Measurements from ENCODE around the gene LHX3. TPM values are rescaled to one million over a fixed set of nuclear protein-coding genes. Genes with fewer than 3 reads are reported as not detected.

LHX3 gene
- polyA plus RNA-seq (2013) = 0.01 TPM in 2 replicates

DNA sequence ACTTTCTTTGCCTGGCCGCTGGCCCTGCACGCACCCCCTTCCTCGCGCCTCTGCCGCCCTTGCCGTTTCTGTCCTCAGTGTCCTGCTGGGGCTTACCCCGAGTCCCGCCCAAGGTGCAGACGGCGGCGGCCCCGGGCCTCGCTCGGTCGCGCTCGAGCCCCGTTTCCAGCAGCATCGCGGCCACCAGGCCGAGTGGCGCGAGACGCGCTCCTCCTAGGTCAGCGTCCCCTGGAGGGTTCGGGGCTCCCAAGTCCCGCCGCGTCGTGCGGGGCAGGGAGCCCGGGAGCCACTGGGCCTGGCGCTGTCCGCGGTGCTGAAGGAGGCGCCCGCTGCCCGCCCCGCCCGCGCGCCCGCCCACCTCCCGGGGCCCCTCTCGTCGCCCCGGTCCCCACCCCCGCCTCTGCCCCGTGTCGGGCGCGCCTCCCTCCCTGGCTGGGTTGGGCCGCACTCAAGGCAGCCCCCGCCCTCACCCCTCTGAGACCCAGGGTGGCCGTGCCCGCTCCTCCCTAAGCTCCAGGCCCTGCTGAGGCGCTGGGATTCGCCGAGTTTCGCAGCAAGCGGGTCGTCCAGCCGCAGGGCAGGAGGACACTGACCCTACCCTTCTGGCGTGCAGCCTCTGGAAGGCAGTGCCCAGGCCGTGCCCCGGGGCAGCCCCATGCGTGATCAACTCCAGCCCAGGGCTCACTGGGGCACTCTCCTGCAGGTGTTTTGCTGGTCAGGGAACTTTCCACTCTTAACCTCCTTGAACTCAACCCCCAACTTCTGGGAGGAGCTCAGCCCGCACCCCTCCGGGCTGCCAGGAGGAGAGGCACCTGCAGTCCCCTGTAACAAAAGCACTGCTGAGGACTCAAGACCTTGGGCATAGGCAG lies at the start of gene LHX3:
Gene LHX3, minus strand, starts transcription at position 291 of the 869 bp plus-strand sequence. Its CDS starts 116 bp downstream, at position 175.
- no peak within 1 kb of the TSS for H4K91ac ChIP-seq (ENCODE audit: low read depth, low read length)
- H3K14ac ChIP-seq (ENCODE audit: low read length) = no peak within 1 kb of the TSS
- no peak within 1 kb of the TSS for H2BK12ac ChIP-seq (ENCODE audit: low read length)
- no peak within 1 kb of the TSS for H4K12ac ChIP-seq (ENCODE audit: low read depth, low read length)
- peaks cover 0 to 3% of the 10 kb centered on the region in 2 experiments for H3K4me1 ChIP-seq (ENCODE audit: control insufficient read depth in 1 of 2, insufficient read depth in 2 of 2, low read length in 2 of 2)
- no peak within 1 kb of the TSS for H3K23ac ChIP-seq (ENCODE audit: low read length)
- no peak within 1 kb of the TSS for H4K8ac ChIP-seq (ENCODE audit: low read depth, low read length)
- H3K27ac ChIP-seq (ENCODE audit: low read depth, low read length) = no peak within 1 kb of the TSS
- no peak within 1 kb of the TSS for H2BK5ac ChIP-seq (ENCODE audit: low read depth, low read length, poor library complexity)
- H3K36me3 ChIP-seq (ENCODE audit: control insufficient read depth in 1 of 2, insufficient read depth in 2 of 2, low read length in 2 of 2) = peaks cover 0 to 5% of the 10 kb centered on the region in 2 experiments
- peaks cover 15% of the 10 kb centered on the region for H3K9me3 ChIP-seq (ENCODE audit: insufficient read depth, low read depth, low read length)
- H3K4ac ChIP-seq (ENCODE audit: low read depth, low read length) = no peak within 1 kb of the TSS
- DNase-seq = peak; percentile 5 to 43
- H3K79me1 ChIP-seq (ENCODE audit: low read length) = no peaks in the 10 kb centered on the region
- no CpG with 5 or more reads among the region's 70 CpGs for WGBS (ENCODE audit: extremely low coverage, insufficient coverage, insufficient read length)
- no peak within 1 kb of the TSS for H3K4me3 ChIP-seq (ENCODE audit: low read depth, low read length)
- H2BK120ac ChIP-seq (ENCODE audit: insufficient read depth, low read length, poor library complexity) = no peak within 1 kb of the TSS
- no peak within 1 kb of the TSS for H3K9ac ChIP-seq (ENCODE audit: low read length)
- H3K4me2 ChIP-seq (ENCODE audit: low read length) = no peak within 1 kb of the TSS
- H3K79me2 ChIP-seq (ENCODE audit: control insufficient read depth, insufficient read depth, low read length, poor library complexity) = no peaks in the 10 kb centered on the region
- no peak within 1 kb of the TSS for H2AFZ ChIP-seq (ENCODE audit: insufficient read depth, low read length, poor library complexity)
- H3K18ac ChIP-seq (ENCODE audit: low read length) = no peak within 1 kb of the TSS
- H2AK5ac ChIP-seq (ENCODE audit: low read length) = no peak within 1 kb of the TSS
- H3K27me3 ChIP-seq (ENCODE audit: insufficient read depth, low read length) = peaks cover 50% of the 10 kb centered on the region

DNA sequence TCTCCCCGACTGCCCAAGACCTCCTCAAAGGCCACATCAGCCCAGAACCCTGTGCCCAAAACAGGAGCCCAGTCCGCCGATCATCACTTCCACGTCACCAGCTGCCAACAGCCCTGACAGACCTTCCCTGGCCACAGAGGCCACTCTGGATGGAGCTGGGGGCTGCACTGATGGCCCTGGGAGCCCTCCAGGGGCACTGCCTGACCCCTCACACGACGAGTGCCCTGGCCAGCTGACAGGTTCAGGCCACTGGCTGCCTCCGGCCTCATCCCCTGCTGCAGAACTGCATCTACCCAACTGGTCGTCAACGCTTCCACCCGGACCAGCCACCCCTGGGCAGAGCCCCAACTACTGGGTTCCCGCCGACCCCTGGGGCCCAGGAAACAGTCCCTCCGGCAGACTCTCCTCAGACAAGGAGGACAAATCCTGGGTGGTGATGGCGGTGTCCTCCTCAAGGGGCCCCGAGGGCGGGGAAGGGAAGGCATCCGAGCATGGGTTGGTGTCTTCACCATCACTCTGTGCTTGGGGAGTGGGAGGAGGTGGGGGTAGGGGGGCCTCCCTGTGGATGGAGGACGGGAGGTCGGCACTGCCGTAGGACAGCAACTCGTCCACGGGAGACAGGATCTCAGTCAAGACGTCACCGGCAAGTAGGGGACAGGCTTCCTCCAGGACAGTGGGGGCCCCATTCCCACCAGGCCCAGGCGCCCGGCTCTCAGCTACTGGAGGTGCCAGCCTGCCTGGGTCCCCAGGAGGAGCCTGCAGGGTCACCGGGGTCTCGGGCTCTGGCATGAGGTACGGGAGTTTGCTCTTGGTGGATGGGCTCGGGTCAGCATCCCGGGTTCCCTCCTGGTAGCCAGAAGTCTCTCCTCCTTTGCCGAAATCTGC lies 48.6 kb upstream of the LHX3 start:
- H3K79me1 ChIP-seq (ENCODE audit: low read length) = no peaks in the 10 kb centered on the region
- no peak overlapping the region for H4K12ac ChIP-seq (ENCODE audit: low read depth, low read length)
- no peak overlapping the region for H2BK5ac ChIP-seq (ENCODE audit: low read depth, low read length, poor library complexity)
- no peak overlapping the region for H2BK12ac ChIP-seq (ENCODE audit: low read length)
- no peak overlapping the region for H3K4me3 ChIP-seq (ENCODE audit: low read depth, low read length)
- no peak overlapping the region for H3K4ac ChIP-seq (ENCODE audit: low read depth, low read length)
- no peak for DNase-seq
- H3K14ac ChIP-seq (ENCODE audit: low read length) = no peak overlapping the region
- no CpG with 5 or more reads among the region's 32 CpGs for WGBS (ENCODE audit: extremely low coverage, insufficient coverage, insufficient read length)
- no peak overlapping the region for H3K4me2 ChIP-seq (ENCODE audit: low read length)
- no peak overlapping the region for H2AK5ac ChIP-seq (ENCODE audit: low read length)
- H3K79me2 ChIP-seq (ENCODE audit: control insufficient read depth, insufficient read depth, low read length, poor library complexity) = no peaks in the 10 kb centered on the region
- no peak overlapping the region for H2BK120ac ChIP-seq (ENCODE audit: insufficient read depth, low read length, poor library complexity)
- H3K9ac ChIP-seq (ENCODE audit: low read length) = no peak overlapping the region
- H3K23ac ChIP-seq (ENCODE audit: low read length) = no peak overlapping the region
- no peaks in the 10 kb centered on the region for H3K27me3 ChIP-seq (ENCODE audit: insufficient read depth, low read length)
- H4K8ac ChIP-seq (ENCODE audit: low read depth, low read length) = no peak overlapping the region
- H3K27ac ChIP-seq (ENCODE audit: low read depth, low read length) = no peak overlapping the region
- H3K4me1 ChIP-seq (ENCODE audit: control insufficient read depth in 1 of 2, insufficient read depth in 2 of 2, low read length in 2 of 2) = no peaks in the 10 kb centered on the region
- H4K91ac ChIP-seq (ENCODE audit: low read depth, low read length) = no peak overlapping the region
- no peak overlapping the region for H3K18ac ChIP-seq (ENCODE audit: low read length)
- H3K9me3 ChIP-seq (ENCODE audit: insufficient read depth, low read depth, low read length) = no peaks in the 10 kb centered on the region
- H3K36me3 ChIP-seq (ENCODE audit: control insufficient read depth in 1 of 2, insufficient read depth in 2 of 2, low read length in 2 of 2) = no peaks in the 10 kb centered on the region
- no peak overlapping the region for H2AFZ ChIP-seq (ENCODE audit: insufficient read depth, low read length, poor library complexity)

DNA sequence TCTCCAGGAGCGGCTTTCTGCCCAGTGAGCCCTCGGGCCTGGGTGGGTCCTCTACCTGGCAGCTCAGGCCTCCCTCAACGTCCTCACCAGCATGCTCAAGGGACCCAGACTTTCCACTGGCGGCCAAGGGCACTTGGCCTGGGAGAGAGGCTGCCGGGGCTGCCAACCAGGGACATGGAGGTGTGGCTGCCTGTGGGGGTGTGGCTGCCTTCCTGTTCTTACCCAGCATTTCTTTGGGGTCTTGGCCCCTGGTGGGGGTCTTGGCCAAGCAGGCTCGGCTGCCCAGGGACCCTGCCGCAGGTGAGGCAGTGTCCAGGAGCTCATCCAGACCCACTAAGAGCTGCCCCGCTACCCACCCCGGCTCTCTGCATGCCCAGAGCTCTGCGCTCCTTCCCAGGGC lies 47.9 kb upstream of the LHX3 start:
- H4K8ac ChIP-seq (ENCODE audit: low read depth, low read length) = no peak overlapping the region
- no peak overlapping the region for H3K23ac ChIP-seq (ENCODE audit: low read length)
- no peak overlapping the region for H3K4me2 ChIP-seq (ENCODE audit: low read length)
- WGBS (ENCODE audit: extremely low coverage, insufficient coverage, insufficient read length) = no CpG with 5 or more reads among the region's 10 CpGs
- H3K79me1 ChIP-seq (ENCODE audit: low read length) = no peaks in the 10 kb centered on the region
- H2AK5ac ChIP-seq (ENCODE audit: low read length) = no peak overlapping the region
- H3K18ac ChIP-seq (ENCODE audit: low read length) = no peak overlapping the region
- H3K9me3 ChIP-seq (ENCODE audit: insufficient read depth, low read depth, low read length) = no peaks in the 10 kb centered on the region
- H3K4me1 ChIP-seq (ENCODE audit: control insufficient read depth in 1 of 2, insufficient read depth in 2 of 2, low read length in 2 of 2) = peaks cover 2 to 3% of the 10 kb centered on the region in 2 experiments
- H3K27ac ChIP-seq (ENCODE audit: low read depth, low read length) = no peak overlapping the region
- H3K4me3 ChIP-seq (ENCODE audit: low read depth, low read length) = no peak overlapping the region
- H4K91ac ChIP-seq (ENCODE audit: low read depth, low read length) = no peak overlapping the region
- H3K27me3 ChIP-seq (ENCODE audit: insufficient read depth, low read length) = no peaks in the 10 kb centered on the region
- no peak overlapping the region for H3K14ac ChIP-seq (ENCODE audit: low read length)
- no peak overlapping the region for H3K4ac ChIP-seq (ENCODE audit: low read depth, low read length)
- no peak for DNase-seq
- H3K79me2 ChIP-seq (ENCODE audit: control insufficient read depth, insufficient read depth, low read length, poor library complexity) = no peaks in the 10 kb centered on the region
- no peak overlapping the region for H2BK12ac ChIP-seq (ENCODE audit: low read length)
- H3K36me3 ChIP-seq (ENCODE audit: control insufficient read depth in 1 of 2, insufficient read depth in 2 of 2, low read length in 2 of 2) = no peaks in the 10 kb centered on the region
- H2AFZ ChIP-seq (ENCODE audit: insufficient read depth, low read length, poor library complexity) = no peak overlapping the region
- no peak overlapping the region for H4K12ac ChIP-seq (ENCODE audit: low read depth, low read length)
- no peak overlapping the region for H2BK5ac ChIP-seq (ENCODE audit: low read depth, low read length, poor library complexity)
- no peak overlapping the region for H3K9ac ChIP-seq (ENCODE audit: low read length)
- no peak overlapping the region for H2BK120ac ChIP-seq (ENCODE audit: insufficient read depth, low read length, poor library complexity)

DNA sequence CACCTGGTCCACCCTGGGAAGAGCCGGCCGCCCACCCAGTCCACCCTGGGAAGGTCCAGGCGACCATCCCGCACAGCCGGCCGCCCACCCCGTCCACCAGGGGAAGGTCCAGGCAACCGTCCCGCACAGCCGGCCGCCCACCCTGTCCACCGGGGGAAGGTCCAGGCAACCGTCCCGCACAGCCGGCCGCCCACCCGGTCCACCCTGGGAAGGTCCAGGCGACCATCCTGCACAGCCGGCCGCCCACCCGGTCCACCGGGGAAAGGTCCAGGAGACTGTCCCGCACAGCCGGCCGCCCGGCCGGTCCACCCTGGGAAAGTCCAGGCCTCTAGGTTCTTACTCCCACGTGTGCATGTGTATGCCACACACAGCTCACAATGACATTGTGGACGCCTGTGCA lies 47.4 kb upstream of the LHX3 start:
- Histone ChIP-seq H3K4me1 (ENCODE audit: control insufficient read depth in 1 of 2, insufficient read depth in 2 of 2, low read length in 2 of 2) (peaks cover 3 to 5% of the 10 kb centered on the region in 2 experiments), H2BK5ac (ENCODE audit: low read depth, low read length, poor library complexity) (no peak overlapping the region), H3K79me1 (ENCODE audit: low read length) (no peaks in the 10 kb centered on the region), H3K9me3 (ENCODE audit: insufficient read depth, low read depth, low read length) (no peaks in the 10 kb centered on the region), H2AK5ac (ENCODE audit: low read length) (no peak overlapping the region), H2BK12ac (ENCODE audit: low read length) (no peak overlapping the region), H2BK120ac (ENCODE audit: insufficient read depth, low read length, poor library complexity) (no peak overlapping the region), H3K18ac (ENCODE audit: low read length) (no peak overlapping the region), H3K36me3 (ENCODE audit: control insufficient read depth in 1 of 2, insufficient read depth in 2 of 2, low read length in 2 of 2) (no peaks in the 10 kb centered on the region), H3K4me2 (ENCODE audit: low read length) (no peak overlapping the region), H3K27ac (ENCODE audit: low read depth, low read length) (no peak overlapping the region), H3K27me3 (ENCODE audit: insufficient read depth, low read length) (no peaks in the 10 kb centered on the region), H3K79me2 (ENCODE audit: control insufficient read depth, insufficient read depth, low read length, poor library complexity) (no peaks in the 10 kb centered on the region), H3K4me3 (ENCODE audit: low read depth, low read length) (no peak overlapping the region), H2AFZ (ENCODE audit: insufficient read depth, low read length, poor library complexity) (no peak overlapping the region), H4K91ac (ENCODE audit: low read depth, low read length) (no peak overlapping the region), H3K4ac (ENCODE audit: low read depth, low read length) (no peak overlapping the region), H3K23ac (ENCODE audit: low read length) (no peak overlapping the region), H3K14ac (ENCODE audit: low read length) (no peak overlapping the region), H4K8ac (ENCODE audit: low read depth, low read length) (no peak overlapping the region), H3K9ac (ENCODE audit: low read length) (no peak overlapping the region), H4K12ac (ENCODE audit: low read depth, low read length) (no peak overlapping the region)
- DNase-seq = no peak
- WGBS (ENCODE audit: extremely low coverage, insufficient coverage, insufficient read length) = no CpG with 5 or more reads among the region's 29 CpGs
